ENCODE measurements around the gene EXOSC6. TPM values are rescaled to one million over a fixed set of nuclear protein-coding genes. Genes with fewer than 3 reads are reported as not detected.
A peak's percentile ranks its signal among the peaks of the same experiment; 100 is the strongest.
"Not testable (repeated sequence)": the region's sequence is repeated elsewhere in the genome, so short reads cannot be mapped to it uniquely, and the experiment has no call there.

EXOSC6 gene
- 6.6 TPM for polyA plus RNA-seq (2012; ENCODE audit: insufficient read depth, insufficient read length)

GRCh38 chr16:70251629-70252354 lies at the start of gene EXOSC6:
Gene EXOSC6 (minus strand): TSS chr16:70251940. CDS start chr16:70251900, 40 bp downstream.
- peak within 1 kb of the TSS; percentile 64 for H3K4me3 ChIP-seq (ENCODE audit: low read length)
- peak; percentile 91 for DNase-seq (ENCODE audit: low read depth, low spot score)

GRCh38 chr16:70301121-70301520 lies 49.4 kb upstream of the EXOSC6 start:
- no peak for DNase-seq (ENCODE audit: low read depth, low spot score)
- no peak overlapping the region for H3K4me3 ChIP-seq (ENCODE audit: low read length)

- no peak for DNase-seq (ENCODE audit: low read depth, low spot score)
- no peak within 1 kb of the TSS for H3K4me3 ChIP-seq (ENCODE audit: low read length)
Measured at GRCh38 chr16:70298988-70299938, 47.5 kb upstream of the EXOSC6 start, which contains the start of gene DDX19B. Gene DDX19B (plus strand): TSS chr16:70299186. CDS start chr16:70299298, 112 bp downstream.

GRCh38 chr16:70295634-70296033 lies 43.9 kb upstream of the EXOSC6 start:
- H3K4me3 ChIP-seq (ENCODE audit: low read length): no peak overlapping the region
- no peak for DNase-seq (ENCODE audit: low read depth, low spot score)

- no peak overlapping the region for H3K4me3 ChIP-seq (ENCODE audit: low read length)
- DNase-seq (ENCODE audit: low read depth, low spot score): no peak
Measured at GRCh38 chr16:70294385-70295025, 42.8 kb upstream of the EXOSC6 start.

- H3K4me3 ChIP-seq (ENCODE audit: low read length); DNase-seq (ENCODE audit: low read depth, low spot score): not testable (repeated sequence)
Measured at GRCh38 chr16:70292148-70292547, 40.4 kb upstream of the EXOSC6 start.

- no peak for DNase-seq (ENCODE audit: low read depth, low spot score)
Measured at GRCh38 chr16:70290949-70291519, 39.3 kb upstream of the EXOSC6 start.

GRCh38 chr16:70289229-70290094 lies 37.7 kb upstream of the EXOSC6 start, which contains the start of gene AARS1:
Gene AARS1 (minus strand): TSS chr16:70289506. CDS start chr16:70282763, 6,743 bp downstream.
- H3K4me3 ChIP-seq (ENCODE audit: low read length): peak within 1 kb of the TSS; percentile 93
- peak; percentile 100 for DNase-seq (ENCODE audit: low read depth, low spot score)

More at GRCh38 chr16:70290949-70291519, 39.3 kb upstream of the EXOSC6 start:
- no peak overlapping the region for H3K4me3 ChIP-seq (ENCODE audit: low read length)

GRCh38 chr16:70287304-70287971 lies 35.7 kb upstream of the EXOSC6 start:
- not testable (repeated sequence) for DNase-seq (ENCODE audit: low read depth, low spot score)
- peak overlapping the region; percentile 93 for H3K4me3 ChIP-seq (ENCODE audit: low read length)

- DNase-seq (ENCODE audit: low read depth, low spot score): no peak
- no peak overlapping the region for H3K4me3 ChIP-seq (ENCODE audit: low read length)
Measured at GRCh38 chr16:70276392-70276791, 24.7 kb upstream of the EXOSC6 start.

GRCh38 chr16:70271696-70272095 lies 20.0 kb upstream of the EXOSC6 start:
- H3K4me3 ChIP-seq (ENCODE audit: low read length): no peak overlapping the region
- no peak for DNase-seq (ENCODE audit: low read depth, low spot score)

GRCh38 chr16:70270176-70270575 lies 18.4 kb upstream of the EXOSC6 start:
- H3K4me3 ChIP-seq (ENCODE audit: low read length): no peak overlapping the region
- no peak for DNase-seq (ENCODE audit: low read depth, low spot score)

- no peak overlapping the region for H3K4me3 ChIP-seq (ENCODE audit: low read length)
- DNase-seq (ENCODE audit: low read depth, low spot score): no peak
Measured at GRCh38 chr16:70269471-70269870, 17.7 kb upstream of the EXOSC6 start.

GRCh38 chr16:70267922-70268321 lies 16.2 kb upstream of the EXOSC6 start:
- DNase-seq (ENCODE audit: low read depth, low spot score); H3K4me3 ChIP-seq (ENCODE audit: low read length): not testable (repeated sequence)

- H3K4me3 ChIP-seq (ENCODE audit: low read length): no peak overlapping the region
- DNase-seq (ENCODE audit: low read depth, low spot score): no peak
Measured at GRCh38 chr16:70267516-70267915, 15.8 kb upstream of the EXOSC6 start.

GRCh38 chr16:70259903-70260302 lies 8.2 kb upstream of the EXOSC6 start:
- not testable (repeated sequence) for H3K4me3 ChIP-seq (ENCODE audit: low read length); DNase-seq (ENCODE audit: low read depth, low spot score)

- DNase-seq (ENCODE audit: low read depth, low spot score): no peak
- H3K4me3 ChIP-seq (ENCODE audit: low read length): no peak overlapping the region
Measured at GRCh38 chr16:70258946-70259345, 7.2 kb upstream of the EXOSC6 start.
